Measurements from ENCODE around the gene ZBTB20. TPM values are rescaled to one million over a fixed set of nuclear protein-coding genes. Genes with fewer than 3 reads are reported as not detected.

ZBTB20 gene
- total and polyA plus RNA-seq, 4 donors: 0.88 to 83.2 (median 20.4) TPM

DNA sequence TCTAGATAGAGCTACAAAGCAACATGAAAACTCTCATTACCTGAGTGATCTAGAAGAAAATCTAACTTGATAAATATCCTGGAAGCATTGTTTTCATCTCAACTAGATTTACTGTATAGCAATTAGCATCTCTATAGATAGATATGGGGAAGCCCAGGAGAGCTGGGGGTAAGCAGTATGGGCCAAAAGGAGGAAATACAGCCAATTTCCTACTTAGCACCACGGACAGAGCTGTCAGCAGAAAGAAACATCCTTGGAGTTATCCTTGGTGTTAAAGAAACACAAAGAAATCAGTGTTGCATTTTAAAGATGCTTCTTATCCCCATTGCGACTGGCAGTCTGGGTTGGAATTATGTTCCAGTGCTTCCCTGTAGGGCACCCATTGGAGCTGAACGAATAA lies 727.0 kb downstream of the ZBTB20 start:
- Histone ChIP-seq H3K27ac (ENCODE audit: low read depth in 1 of 2, low read length in 2 of 2) (no peak overlapping the region), H3K36me3 (ENCODE audit: control insufficient read depth in 4 of 4, insufficient read depth in 3 of 4, low read depth in 1 of 4, low read length in 3 of 4) (no peaks in the 10 kb centered on the region), H3K9me3 (ENCODE audit: control insufficient read depth in 4 of 4, low read length in 3 of 4) (no peaks in the 10 kb centered on the region), H3K27me3 (ENCODE audit: control insufficient read depth in 4 of 4, insufficient read depth in 4 of 4, low read length in 3 of 4) (no peaks in the 10 kb centered on the region), H3K4me3 (ENCODE audit: low read depth in 1 of 3, low read length in 3 of 3) (no peak overlapping the region), H3K9ac (ENCODE audit: low read depth in 1 of 2, low read length in 2 of 2) (no peak overlapping the region), H3K4me1 (ENCODE audit: control insufficient read depth in 4 of 4, insufficient read depth in 4 of 4, low read length in 3 of 4) (peaks cover 2 to 42% (median 20%) of the 10 kb centered on the region in 4 donors)
- DNase-seq (ENCODE audit: low spot score): no peak
- 74% methylated on average over 3 of the region's 3 CpGs for WGBS
- no peak for TF ChIP-seq NR2F2 (IDR thresholded peaks at IDR 0.05)

DNA sequence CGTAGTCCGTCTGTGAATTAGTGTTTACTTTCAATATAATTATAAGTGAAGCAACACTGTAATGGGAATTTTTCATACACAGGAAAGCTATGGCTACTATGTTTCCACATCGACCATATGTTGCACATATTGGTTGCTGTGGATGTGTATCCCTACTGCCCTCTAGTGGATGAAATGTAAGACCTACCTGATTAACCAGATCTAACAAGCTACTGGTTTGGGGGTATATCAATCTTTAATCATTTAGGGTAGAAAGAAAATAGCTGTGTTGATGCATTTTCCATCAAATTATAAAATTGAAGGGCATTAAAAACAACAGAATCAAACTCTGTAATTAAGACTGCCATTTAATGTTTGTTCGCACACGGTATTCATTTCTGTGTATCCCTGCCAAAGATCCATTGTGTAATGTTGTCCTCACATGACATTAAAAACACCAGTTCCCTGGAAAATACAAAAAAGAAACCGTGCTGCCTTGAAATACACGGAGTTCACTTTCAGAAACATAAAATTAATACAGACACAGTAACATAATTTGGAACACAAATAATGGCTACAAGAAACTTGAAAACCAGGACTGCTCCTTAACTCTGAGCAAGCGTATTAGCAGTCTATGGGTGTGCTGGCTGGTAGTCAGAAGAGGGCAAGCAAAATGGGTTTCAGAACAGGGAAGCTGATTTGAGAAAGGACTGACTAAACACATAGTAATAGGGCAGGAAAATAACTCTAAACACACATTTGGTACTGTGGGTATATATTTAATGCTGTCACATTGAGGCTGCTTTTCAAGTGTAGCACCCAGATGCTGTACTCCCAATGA lies 728.2 kb downstream of the ZBTB20 start:
- Histone ChIP-seq H3K9me3 (ENCODE audit: control insufficient read depth in 4 of 4, low read length in 3 of 4) (no peaks in the 10 kb centered on the region), H3K27ac (ENCODE audit: low read depth in 1 of 2, low read length in 2 of 2) (peak overlapping the region; percentile 58 to 70), H3K4me1 (ENCODE audit: control insufficient read depth in 4 of 4, insufficient read depth in 4 of 4, low read length in 3 of 4) (peaks cover 2 to 37% (median 17%) of the 10 kb centered on the region in 4 donors), H3K4me3 (ENCODE audit: low read depth in 1 of 3, low read length in 3 of 3) (peak overlapping the region in 2 of 3 donors; percentile 36 to 45), H3K27me3 (ENCODE audit: control insufficient read depth in 4 of 4, insufficient read depth in 4 of 4, low read length in 3 of 4) (no peaks in the 10 kb centered on the region), H3K9ac (ENCODE audit: low read depth in 1 of 2, low read length in 2 of 2) (peak overlapping the region in 1 of 2 donors; percentile 38), H3K36me3 (ENCODE audit: control insufficient read depth in 4 of 4, insufficient read depth in 3 of 4, low read depth in 1 of 4, low read length in 3 of 4) (no peaks in the 10 kb centered on the region)
- TF ChIP-seq, protein P1, sequence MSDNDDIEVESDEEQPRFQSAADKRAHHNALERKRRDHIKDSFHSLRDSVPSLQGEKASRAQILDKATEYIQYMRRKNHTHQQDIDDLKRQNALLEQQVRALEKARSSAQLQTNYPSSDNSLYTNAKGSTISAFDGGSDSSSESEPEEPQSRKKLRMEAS (IDR thresholded peaks at IDR 0.05): no peak
- TF ChIP-seq, protein P2, sequence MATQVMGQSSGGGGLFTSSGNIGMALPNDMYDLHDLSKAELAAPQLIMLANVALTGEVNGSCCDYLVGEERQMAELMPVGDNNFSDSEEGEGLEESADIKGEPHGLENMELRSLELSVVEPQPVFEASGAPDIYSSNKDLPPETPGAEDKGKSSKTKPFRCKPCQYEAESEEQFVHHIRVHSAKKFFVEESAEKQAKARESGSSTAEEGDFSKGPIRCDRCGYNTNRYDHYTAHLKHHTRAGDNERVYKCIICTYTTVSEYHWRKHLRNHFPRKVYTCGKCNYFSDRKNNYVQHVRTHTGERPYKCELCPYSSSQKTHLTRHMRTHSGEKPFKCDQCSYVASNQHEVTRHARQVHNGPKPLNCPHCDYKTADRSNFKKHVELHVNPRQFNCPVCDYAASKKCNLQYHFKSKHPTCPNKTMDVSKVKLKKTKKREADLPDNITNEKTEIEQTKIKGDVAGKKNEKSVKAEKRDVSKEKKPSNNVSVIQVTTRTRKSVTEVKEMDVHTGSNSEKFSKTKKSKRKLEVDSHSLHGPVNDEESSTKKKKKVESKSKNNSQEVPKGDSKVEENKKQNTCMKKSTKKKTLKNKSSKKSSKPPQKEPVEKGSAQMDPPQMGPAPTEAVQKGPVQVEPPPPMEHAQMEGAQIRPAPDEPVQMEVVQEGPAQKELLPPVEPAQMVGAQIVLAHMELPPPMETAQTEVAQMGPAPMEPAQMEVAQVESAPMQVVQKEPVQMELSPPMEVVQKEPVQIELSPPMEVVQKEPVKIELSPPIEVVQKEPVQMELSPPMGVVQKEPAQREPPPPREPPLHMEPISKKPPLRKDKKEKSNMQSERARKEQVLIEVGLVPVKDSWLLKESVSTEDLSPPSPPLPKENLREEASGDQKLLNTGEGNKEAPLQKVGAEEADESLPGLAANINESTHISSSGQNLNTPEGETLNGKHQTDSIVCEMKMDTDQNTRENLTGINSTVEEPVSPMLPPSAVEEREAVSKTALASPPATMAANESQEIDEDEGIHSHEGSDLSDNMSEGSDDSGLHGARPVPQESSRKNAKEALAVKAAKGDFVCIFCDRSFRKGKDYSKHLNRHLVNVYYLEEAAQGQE (IDR thresholded peaks at IDR 0.05): peak; percentile 53
- TF ChIP-seq TAF1 (conservative IDR thresholded peaks at IDR 0.05) (no peak), RAD21 (IDR thresholded peaks at IDR 0.05) (peak; percentile 83 to 85), FOXA1 (IDR thresholded peaks at IDR 0.05) (no peak), NR2F2 (IDR thresholded peaks at IDR 0.05) (no peak), JUND (IDR thresholded peaks at IDR 0.05) (peak in 1 of 2 donors; percentile 19), HNF4G (IDR thresholded peaks at IDR 0.05) (no peak), RXRA (IDR thresholded peaks at IDR 0.05) (peak; percentile 83 to 92), HNF4A (conservative IDR thresholded peaks at IDR 0.05) (no peak), GABPA (IDR thresholded peaks at IDR 0.05 in 1 of 2, conservative IDR thresholded peaks at IDR 0.05 in 1 of 2) (no peak), SP1 (IDR thresholded peaks at IDR 0.05) (peak; percentile 25), FOXA2 (IDR thresholded peaks at IDR 0.05) (no peak), YY1 (IDR thresholded peaks at IDR 0.05) (peak; percentile 58), EGR1 (IDR thresholded peaks at IDR 0.05; ENCODE audit: low read depth in 2 of 2) (no peak)
- TF ChIP-seq, protein P3, sequence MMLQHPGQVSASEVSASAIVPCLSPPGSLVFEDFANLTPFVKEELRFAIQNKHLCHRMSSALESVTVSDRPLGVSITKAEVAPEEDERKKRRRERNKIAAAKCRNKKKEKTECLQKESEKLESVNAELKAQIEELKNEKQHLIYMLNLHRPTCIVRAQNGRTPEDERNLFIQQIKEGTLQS (IDR thresholded peaks at IDR 0.05): no peak
- TF ChIP-seq, protein P4, sequence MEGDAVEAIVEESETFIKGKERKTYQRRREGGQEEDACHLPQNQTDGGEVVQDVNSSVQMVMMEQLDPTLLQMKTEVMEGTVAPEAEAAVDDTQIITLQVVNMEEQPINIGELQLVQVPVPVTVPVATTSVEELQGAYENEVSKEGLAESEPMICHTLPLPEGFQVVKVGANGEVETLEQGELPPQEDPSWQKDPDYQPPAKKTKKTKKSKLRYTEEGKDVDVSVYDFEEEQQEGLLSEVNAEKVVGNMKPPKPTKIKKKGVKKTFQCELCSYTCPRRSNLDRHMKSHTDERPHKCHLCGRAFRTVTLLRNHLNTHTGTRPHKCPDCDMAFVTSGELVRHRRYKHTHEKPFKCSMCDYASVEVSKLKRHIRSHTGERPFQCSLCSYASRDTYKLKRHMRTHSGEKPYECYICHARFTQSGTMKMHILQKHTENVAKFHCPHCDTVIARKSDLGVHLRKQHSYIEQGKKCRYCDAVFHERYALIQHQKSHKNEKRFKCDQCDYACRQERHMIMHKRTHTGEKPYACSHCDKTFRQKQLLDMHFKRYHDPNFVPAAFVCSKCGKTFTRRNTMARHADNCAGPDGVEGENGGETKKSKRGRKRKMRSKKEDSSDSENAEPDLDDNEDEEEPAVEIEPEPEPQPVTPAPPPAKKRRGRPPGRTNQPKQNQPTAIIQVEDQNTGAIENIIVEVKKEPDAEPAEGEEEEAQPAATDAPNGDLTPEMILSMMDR (IDR thresholded peaks at IDR 0.05; ENCODE audit: low read depth, low read length, missing input control): peak; percentile 76
- TF ChIP-seq, protein P5, sequence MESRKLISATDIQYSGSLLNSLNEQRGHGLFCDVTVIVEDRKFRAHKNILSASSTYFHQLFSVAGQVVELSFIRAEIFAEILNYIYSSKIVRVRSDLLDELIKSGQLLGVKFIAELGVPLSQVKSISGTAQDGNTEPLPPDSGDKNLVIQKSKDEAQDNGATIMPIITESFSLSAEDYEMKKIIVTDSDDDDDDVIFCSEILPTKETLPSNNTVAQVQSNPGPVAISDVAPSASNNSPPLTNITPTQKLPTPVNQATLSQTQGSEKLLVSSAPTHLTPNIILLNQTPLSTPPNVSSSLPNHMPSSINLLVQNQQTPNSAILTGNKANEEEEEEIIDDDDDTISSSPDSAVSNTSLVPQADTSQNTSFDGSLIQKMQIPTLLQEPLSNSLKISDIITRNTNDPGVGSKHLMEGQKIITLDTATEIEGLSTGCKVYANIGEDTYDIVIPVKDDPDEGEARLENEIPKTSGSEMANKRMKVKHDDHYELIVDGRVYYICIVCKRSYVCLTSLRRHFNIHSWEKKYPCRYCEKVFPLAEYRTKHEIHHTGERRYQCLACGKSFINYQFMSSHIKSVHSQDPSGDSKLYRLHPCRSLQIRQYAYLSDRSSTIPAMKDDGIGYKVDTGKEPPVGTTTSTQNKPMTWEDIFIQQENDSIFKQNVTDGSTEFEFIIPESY (IDR thresholded peaks at IDR 0.05): peak; percentile 41
- 17% methylated on average over 8 of the region's 8 CpGs for WGBS
- no peak for DNase-seq (ENCODE audit: low spot score)

Data from liver (tissue), 9 donors.